ENCODE results near the gene TRIM27. TPM values are rescaled to one million over a fixed set of nuclear protein-coding genes. Genes with fewer than 3 reads are reported as not detected.

The TRIM27 gene
- total RNA-seq = 47.0 and 50.2 TPM in 2 replicates

GRCh38 chr6:28923318-28924102, at the start of gene TRIM27:
TSS of gene TRIM27 (minus strand) at chr6:28923985. CDS start at chr6:28923632, 353 bp downstream.

Other genes starting within 250 kb of the TRIM27 start
- gene ZNF311, start 81.3 kb upstream of the TRIM27 start, total RNA-seq = 0.96 and 2.3 TPM in 2 replicates
- gene OR2W1, start 121.2 kb upstream of the TRIM27 start, total RNA-seq = not detected in 2 replicates
- not detected in 2 replicates for gene OR2B3, start 163.3 kb upstream of the TRIM27 start, total RNA-seq
- not detected in 2 replicates for gene OR2J1, start 175.5 kb upstream of the TRIM27 start, total RNA-seq
- not detected in 2 replicates for gene OR2J3, start 184.1 kb upstream of the TRIM27 start, total RNA-seq
- not detected in 2 replicates for gene OR2J2, start 246.9 kb upstream of the TRIM27 start, total RNA-seq